Peyer's patch (tissue), 4 donors: ENCODE results near the gene RAD51B.

Experiments
- POLR2A ChIP-seq, 2 donors: fragments of 450-650 bp; IDR thresholded peaks; one replicate each; pipeline ENCODE4 v1.5.1; 2017; ENCODE audit warnings: antibody characterized with exemption in 2 of 2, mild to moderate bottlenecking in 2 of 2, moderate library complexity in 2 of 2
- TF ChIP-seq, protein P1 (sequence below), 6 experiments: fragments of 450-650 bp in 4 of 6; fragments of 200-600 bp in 2 of 6; sonication (generic) in 1 of 6; IDR thresholded peaks; one replicate each; pipeline ENCODE4 v1.5.1; 2017 to 2019; ENCODE audit warnings: antibody characterized with exemption in 6 of 6, mild to moderate bottlenecking in 3 of 6, moderate library complexity in 1 of 6

DNA sequence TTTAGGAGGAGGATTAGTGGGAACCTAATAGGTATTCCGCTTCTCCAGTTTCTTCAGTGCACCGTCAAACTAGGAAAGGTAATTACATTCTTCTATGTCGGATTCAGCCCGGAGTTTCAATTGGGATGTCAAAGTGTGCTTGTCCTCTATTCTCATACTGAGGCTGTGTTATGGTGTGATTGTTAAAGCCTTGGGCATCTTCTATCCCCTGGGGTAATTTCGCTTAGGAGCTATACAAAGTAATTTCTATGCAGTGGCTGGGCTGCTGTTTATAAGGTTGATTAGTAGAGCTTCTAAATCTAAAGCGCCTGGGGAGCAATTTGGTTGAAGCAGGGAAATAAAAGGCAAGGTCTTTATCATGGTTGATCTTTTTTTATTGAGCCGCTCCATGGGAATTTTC is 573.7 kb downstream of the RAD51B start:
- TF ChIP-seq, protein P1, sequence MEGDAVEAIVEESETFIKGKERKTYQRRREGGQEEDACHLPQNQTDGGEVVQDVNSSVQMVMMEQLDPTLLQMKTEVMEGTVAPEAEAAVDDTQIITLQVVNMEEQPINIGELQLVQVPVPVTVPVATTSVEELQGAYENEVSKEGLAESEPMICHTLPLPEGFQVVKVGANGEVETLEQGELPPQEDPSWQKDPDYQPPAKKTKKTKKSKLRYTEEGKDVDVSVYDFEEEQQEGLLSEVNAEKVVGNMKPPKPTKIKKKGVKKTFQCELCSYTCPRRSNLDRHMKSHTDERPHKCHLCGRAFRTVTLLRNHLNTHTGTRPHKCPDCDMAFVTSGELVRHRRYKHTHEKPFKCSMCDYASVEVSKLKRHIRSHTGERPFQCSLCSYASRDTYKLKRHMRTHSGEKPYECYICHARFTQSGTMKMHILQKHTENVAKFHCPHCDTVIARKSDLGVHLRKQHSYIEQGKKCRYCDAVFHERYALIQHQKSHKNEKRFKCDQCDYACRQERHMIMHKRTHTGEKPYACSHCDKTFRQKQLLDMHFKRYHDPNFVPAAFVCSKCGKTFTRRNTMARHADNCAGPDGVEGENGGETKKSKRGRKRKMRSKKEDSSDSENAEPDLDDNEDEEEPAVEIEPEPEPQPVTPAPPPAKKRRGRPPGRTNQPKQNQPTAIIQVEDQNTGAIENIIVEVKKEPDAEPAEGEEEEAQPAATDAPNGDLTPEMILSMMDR (IDR thresholded peaks at IDR 0.05), result no peak
- TF ChIP-seq POLR2A (IDR thresholded peaks at IDR 0.05), result no peak
